PC-3 (cell line): ENCODE measurements around the gene MYLK. TPM values are rescaled to one million over a fixed set of nuclear protein-coding genes. Genes with fewer than 3 reads are reported as not detected.
A peak's percentile ranks its signal among the peaks of the same experiment; 100 is the strongest.

ENCODE experiments used
- ATAC-seq: fragments of 200-7000 bp; cut with Tn5 transposase; 2 replicates; pipeline ENCODE4 v1.9.1; 2020; ENCODE audit warnings: mild to moderate bottlenecking, moderate library complexity
- BruUV-seq: library from RNA; stranded (reverse); fragments of 400-500 nt; replicated peaks from 2 replicates; lab custom pipeline; 2021; lab: Mats Ljungman, UMichigan
- CTCF ChIA-PET: fragments of 300-600 bp; sonication (Branson Sonifier 250); formaldehyde crosslinking; loops from one replicate; lab custom pipeline; 2022; ENCODE audit warnings: antibody characterized with exemption; lab: Charles Lee
- POLR2A ChIA-PET: fragments of 300-600 bp; sonication (Branson Sonifier 250); formaldehyde crosslinking; loops from one replicate; lab custom pipeline; 2022; ENCODE audit warnings: antibody characterized with exemption; ENCODE audit not compliant: unreplicated experiment; lab: Charles Lee
- DNase-seq: peaks from one replicate; pipeline ENCODE4 v3.0.0-alpha.2; 2015
- H2AFZ ChIP-seq: fragments of 300-600 bp; sonication (generic); 2 replicates; pipeline ENCODE4 v1.6.0; 2016; ENCODE audit warnings: antibody characterized with exemption, low read length
- H3F3A ChIP-seq: fragments of 300-600 bp; sonication (generic); one replicate; pipeline ENCODE4 v1.6.0; 2017; ENCODE audit warnings: antibody characterized with exemption, low read length, control low read depth, mild to moderate bottlenecking; ENCODE audit not compliant: unreplicated experiment
- H3K27ac ChIP-seq: fragments of 300-600 bp; sonication (generic); 2 replicates; pipeline ENCODE4 v1.5.1; 2016; ENCODE audit warnings: mild to moderate bottlenecking, low read length
- H3K27me3 ChIP-seq: fragments of 300-600 bp; sonication (generic); 2 replicates; pipeline ENCODE4 v1.6.1; 2016; ENCODE audit warnings: low read length, mixed read lengths
- H3K36me3 ChIP-seq: fragments of 300-600 bp; sonication (generic); 2 replicates; pipeline ENCODE4 v1.6.1; 2016; ENCODE audit warnings: low read depth, mixed run types, low read length, mixed read lengths
- H3K4me1 ChIP-seq: fragments of 300-600 bp; sonication (generic); 2 replicates; pipeline ENCODE4 v1.5.1; 2016; ENCODE audit warnings: low read length; ENCODE audit not compliant: insufficient read depth
- H3K4me2 ChIP-seq: fragments of 300-600 bp; sonication (generic); 2 replicates; pipeline ENCODE4 v1.6.0; 2016; ENCODE audit warnings: low read length
- H3K4me3 ChIP-seq: fragments of 300-600 bp; sonication (generic); 2 replicates; pipeline ENCODE4 v1.5.1; 2016; ENCODE audit warnings: mild to moderate bottlenecking, low read length, mixed read lengths
- H3K79me2 ChIP-seq: fragments of 300-600 bp; sonication (generic); 2 replicates; pipeline ENCODE4 v1.6.1; 2017; ENCODE audit warnings: low read length, mixed read lengths
- H3K9ac ChIP-seq: fragments of 300-600 bp; sonication (generic); 2 replicates; pipeline ENCODE4 v1.6.0; 2016; ENCODE audit warnings: mild to moderate bottlenecking, low read length
- H3K9me2 ChIP-seq: fragments of 300-600 bp; sonication (generic); replicated peaks from 2 replicates; pipeline ENCODE4 v1.6.1; 2016; ENCODE audit warnings: mixed run types, low read length, mixed read lengths
- H3K9me3 ChIP-seq: fragments of 300-600 bp; sonication (generic); 2 replicates; pipeline ENCODE4 v1.6.1; 2016; ENCODE audit warnings: low read length, mixed read lengths
- H4K20me1 ChIP-seq: fragments of 300-600 bp; sonication (generic); 2 replicates; pipeline ENCODE4 v1.6.1; 2016; ENCODE audit warnings: low read length, mixed read lengths
- EZH2 ChIP-seq: fragments of 300-600 bp; sonication (generic); IDR thresholded peaks from one replicate; pipeline ENCODE4 v1.6.1; 2017; ENCODE audit warnings: antibody characterized with exemption, mild to moderate bottlenecking, low read length; ENCODE audit not compliant: unreplicated experiment
- EZH2phosphoT487 ChIP-seq: fragments of 300-600 bp; sonication (generic); IDR thresholded peaks from 2 replicates; pipeline ENCODE4 v1.6.1; 2018; ENCODE audit warnings: mild to moderate bottlenecking, antibody characterized with exemption, low read length, borderline replicate concordance
- intact Hi-C: fragments of 100-400 bp; cut with micrococcal nuclease; formaldehyde crosslinking; loops from 2 replicates; pipeline ENCODE4 v1.9.0; 2023
- total RNA-seq: library from RNA; depleted of rRNA; stranded (reverse); fragments of >200 nt; gene quantifications from 2 replicates; pipeline ENCODE4 v1.2.3, GENCODE V29; 2014
- TF ChIP-seq, protein P1 (sequence below): fragments of 300-600 bp; sonication (generic); conservative IDR thresholded peaks from 2 replicates; pipeline ENCODE4 v1.5.1; 2017; ENCODE audit warnings: antibody characterized with exemption, low read depth, mild to moderate bottlenecking, low read length

Gene MYLK
- total RNA-seq, 1 experiment from 2014 or later: 6.9 TPM

DNA sequence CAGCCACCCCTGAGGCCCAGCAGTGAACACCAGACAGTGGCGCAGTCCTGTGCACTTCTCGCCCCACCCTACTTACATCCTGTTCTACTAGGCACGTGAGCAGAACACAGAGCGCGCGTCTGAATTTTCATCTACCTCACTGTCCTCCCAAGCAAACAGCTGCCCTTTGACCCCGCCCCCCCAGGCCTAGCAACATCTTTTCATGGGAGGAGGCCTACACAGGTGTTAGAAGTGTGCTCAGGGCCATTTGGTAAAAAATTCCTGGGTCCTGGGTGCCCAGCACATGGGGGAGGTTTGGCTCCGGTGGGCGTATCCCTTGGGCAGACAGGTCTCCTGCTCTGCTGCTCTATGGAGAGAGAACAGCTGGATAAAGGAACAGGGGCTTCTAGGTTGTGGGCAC lies 95.0 kb downstream of the MYLK start:
- Histone ChIP-seq H3F3A (no peaks in the 10 kb centered on the region), H3K9ac (no peak overlapping the region), H3K36me3 (peaks cover 9% of the 10 kb centered on the region; the same call in 1 of the 2 replicates), H3K79me2 (no peaks in the 10 kb centered on the region), H3K9me2 (no peaks in the 10 kb centered on the region), H3K27me3 (no peaks in the 10 kb centered on the region), H2AFZ (no peak overlapping the region), H3K4me3 (no peak overlapping the region), H3K27ac (no peak overlapping the region), H3K9me3 (peaks cover 15% of the 10 kb centered on the region), H4K20me1 (no peaks in the 10 kb centered on the region), H3K4me2 (no peak overlapping the region), H3K4me1 (peaks cover 38% of the 10 kb centered on the region)
- BruUV-seq: no TSS peak
- intact Hi-C loops: no loop called here
- DNase-seq: no peak
- ChIA-PET CTCF (no interaction called here), POLR2A (no interaction called here)
- TF ChIP-seq EZH2phosphoT487 (no peak), EZH2 (no peak)
- TF ChIP-seq, protein P1, sequence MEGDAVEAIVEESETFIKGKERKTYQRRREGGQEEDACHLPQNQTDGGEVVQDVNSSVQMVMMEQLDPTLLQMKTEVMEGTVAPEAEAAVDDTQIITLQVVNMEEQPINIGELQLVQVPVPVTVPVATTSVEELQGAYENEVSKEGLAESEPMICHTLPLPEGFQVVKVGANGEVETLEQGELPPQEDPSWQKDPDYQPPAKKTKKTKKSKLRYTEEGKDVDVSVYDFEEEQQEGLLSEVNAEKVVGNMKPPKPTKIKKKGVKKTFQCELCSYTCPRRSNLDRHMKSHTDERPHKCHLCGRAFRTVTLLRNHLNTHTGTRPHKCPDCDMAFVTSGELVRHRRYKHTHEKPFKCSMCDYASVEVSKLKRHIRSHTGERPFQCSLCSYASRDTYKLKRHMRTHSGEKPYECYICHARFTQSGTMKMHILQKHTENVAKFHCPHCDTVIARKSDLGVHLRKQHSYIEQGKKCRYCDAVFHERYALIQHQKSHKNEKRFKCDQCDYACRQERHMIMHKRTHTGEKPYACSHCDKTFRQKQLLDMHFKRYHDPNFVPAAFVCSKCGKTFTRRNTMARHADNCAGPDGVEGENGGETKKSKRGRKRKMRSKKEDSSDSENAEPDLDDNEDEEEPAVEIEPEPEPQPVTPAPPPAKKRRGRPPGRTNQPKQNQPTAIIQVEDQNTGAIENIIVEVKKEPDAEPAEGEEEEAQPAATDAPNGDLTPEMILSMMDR: no peak
- no peak for ATAC-seq

DNA sequence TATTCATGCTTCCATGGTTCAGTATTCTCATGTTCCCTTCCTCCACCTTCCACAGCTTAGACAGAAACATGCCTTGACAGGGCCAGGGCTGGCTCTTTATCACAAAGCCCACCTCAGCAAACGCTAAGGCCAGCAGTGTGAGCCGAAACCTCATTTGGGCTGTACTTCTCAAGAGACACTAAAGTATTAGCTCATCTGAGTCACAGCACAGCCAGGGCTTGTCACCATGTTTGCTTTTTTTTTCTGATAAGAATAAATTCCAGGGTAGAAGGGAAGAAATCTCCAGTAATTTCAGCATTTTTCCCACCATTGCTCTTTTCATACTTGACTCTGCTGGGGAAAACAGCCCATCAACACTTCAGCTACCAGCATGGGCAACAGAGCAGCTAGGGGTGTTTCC lies 95.4 kb downstream of the MYLK start:
- no peaks in the 10 kb centered on the region for H3K27me3 ChIP-seq
- H3K27ac ChIP-seq: no peak overlapping the region
- H3F3A ChIP-seq: no peaks in the 10 kb centered on the region
- POLR2A ChIA-PET: no interaction called here
- no TSS peak for BruUV-seq
- H3K9me2 ChIP-seq: no peaks in the 10 kb centered on the region
- H4K20me1 ChIP-seq: no peaks in the 10 kb centered on the region
- ATAC-seq (no peak), DNase-seq (peak; percentile 21)
- H3K79me2 ChIP-seq: no peaks in the 10 kb centered on the region
- CTCF ChIA-PET: no interaction called here
- H3K4me2 ChIP-seq: no peak overlapping the region
- H3K4me3 ChIP-seq: no peak overlapping the region
- peaks cover 9% of the 10 kb centered on the region; the same call in 1 of the 2 replicates for H3K36me3 ChIP-seq
- no peak overlapping the region for H3K9ac ChIP-seq
- peaks cover 37% of the 10 kb centered on the region for H3K4me1 ChIP-seq
- peaks cover 15% of the 10 kb centered on the region for H3K9me3 ChIP-seq
- no peak overlapping the region for H2AFZ ChIP-seq
- TF ChIP-seq, protein P1: no peak
- TF ChIP-seq EZH2phosphoT487 (no peak), EZH2 (no peak)
- intact Hi-C loops: no loop called here

DNA sequence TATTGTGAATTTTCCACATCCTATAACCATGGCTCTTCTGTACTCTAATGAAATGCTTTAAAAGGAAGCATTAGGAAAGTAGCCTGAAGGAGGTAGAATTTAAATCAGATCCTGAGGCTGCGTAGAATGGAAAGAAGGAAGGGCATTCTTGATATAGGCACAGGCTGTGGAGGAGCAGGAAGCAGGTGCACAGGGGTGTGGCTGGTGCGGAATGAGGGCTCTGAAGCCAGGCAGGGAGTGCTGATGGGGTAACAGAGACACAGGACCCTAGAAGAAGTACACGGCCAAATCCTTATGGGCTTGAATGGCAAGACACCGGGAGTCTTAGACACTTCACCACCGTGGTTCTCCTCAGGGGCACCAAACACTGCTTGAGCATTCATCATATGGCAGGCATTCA lies 97.0 kb downstream of the MYLK start:
- Histone ChIP-seq H3K4me1 (peaks cover 29% of the 10 kb centered on the region), H3K9me3 (peaks cover 12% of the 10 kb centered on the region), H3K9me2 (no peaks in the 10 kb centered on the region), H3K4me2 (no peak overlapping the region), H3K27ac (no peak overlapping the region), H3K4me3 (no peak overlapping the region), H3F3A (no peaks in the 10 kb centered on the region), H3K9ac (no peak overlapping the region), H4K20me1 (no peaks in the 10 kb centered on the region), H3K79me2 (no peaks in the 10 kb centered on the region), H3K27me3 (no peaks in the 10 kb centered on the region), H2AFZ (no peak overlapping the region), H3K36me3 (peaks cover 9% of the 10 kb centered on the region; the same call in 1 of the 2 replicates)
- no TSS peak for BruUV-seq
- ATAC-seq (no peak), DNase-seq (no peak)
- intact Hi-C loops: no loop called here
- TF ChIP-seq, protein P1: no peak
- TF ChIP-seq EZH2 (no peak), EZH2phosphoT487 (no peak)
- ChIA-PET POLR2A (no interaction called here), CTCF (no interaction called here)
